Measurements from ENCODE around the gene SPANXN1.
"Not testable (repeated sequence)": the region's sequence is repeated elsewhere in the genome, so short reads cannot be mapped to it uniquely, and the experiment has no call there.

SPANXN1 gene

DNA sequence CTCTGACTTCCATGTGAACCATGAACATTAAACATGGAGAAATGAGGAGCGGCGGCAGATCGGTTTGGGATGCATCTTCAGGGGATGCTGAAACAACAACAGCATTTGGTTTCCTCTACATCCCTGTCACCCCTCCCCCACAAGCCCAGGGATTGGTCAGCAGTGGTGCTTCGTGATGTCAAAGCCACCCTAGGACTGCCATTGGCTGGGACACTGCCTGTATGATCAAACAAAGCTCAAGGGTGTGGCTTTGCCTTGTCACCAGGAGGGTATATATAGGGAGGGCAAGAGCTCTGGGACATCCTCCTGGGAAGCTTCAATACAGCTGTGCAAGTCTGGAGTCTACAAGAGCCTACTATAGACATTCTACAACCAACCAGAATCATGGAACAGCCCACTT is at the start of gene SPANXN1:
Gene SPANXN1 (plus strand): TSS at position 301 of the 400 bp plus-strand sequence. CDS start 84 bp downstream, at position 385.
- in situ Hi-C loops (cut with MboI; ENCODE audit: low sequenced_read_pairs), result not testable (repeated sequence)

GRCh38 chrX:145199078-145199477 is 48.2 kb upstream of the SPANXN1 start:
- in situ Hi-C loops (cut with MboI; ENCODE audit: low sequenced_read_pairs), result no loop called here

DNA sequence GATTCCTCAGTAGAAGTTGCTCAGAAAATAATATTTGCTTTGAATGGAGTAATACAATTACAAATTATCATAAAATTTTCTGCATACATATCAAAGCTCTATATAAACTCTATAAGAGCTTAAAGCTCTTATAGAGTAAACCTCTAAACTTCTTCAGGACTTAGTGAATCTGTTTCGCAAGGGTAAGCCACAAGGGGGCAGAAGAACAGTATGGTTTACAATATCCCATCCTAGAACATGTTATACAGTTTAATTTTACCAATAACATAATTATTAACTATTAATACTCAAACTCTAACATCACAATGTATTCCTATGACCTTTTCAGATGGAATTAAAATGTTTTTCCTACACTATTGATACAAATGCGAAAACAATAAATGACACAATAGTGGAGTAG is 33.8 kb upstream of the SPANXN1 start:
- in situ Hi-C loops (cut with MboI; ENCODE audit: low sequenced_read_pairs), result no loop called here

DNA sequence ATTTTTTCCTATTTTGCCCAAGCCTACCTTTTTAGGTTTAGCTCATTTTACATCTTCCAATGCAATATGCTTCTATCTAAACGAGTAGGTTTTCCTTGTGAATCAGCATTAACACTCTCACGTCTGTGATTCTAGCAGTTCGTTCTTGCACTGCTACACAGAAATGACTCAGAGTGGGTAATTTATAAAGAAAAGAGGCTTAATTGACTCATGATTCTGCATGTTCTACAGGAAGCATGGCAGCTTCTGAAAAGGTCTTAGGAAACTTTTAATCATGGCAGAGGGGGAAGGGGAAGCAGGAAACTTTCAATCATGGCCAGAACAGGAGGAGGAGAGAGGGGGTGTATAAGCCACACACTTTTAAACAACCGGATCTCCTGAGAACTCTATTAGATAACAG is 44.9 kb downstream of the SPANXN1 start:
- in situ Hi-C loops (cut with MboI; ENCODE audit: low sequenced_read_pairs), result no loop called here
